ENCODE results near the gene SLC45A3.
A peak's percentile ranks its signal among the peaks of the same experiment; 100 is the strongest.
"Not testable (repeated sequence)": the region's sequence is repeated elsewhere in the genome, so short reads cannot be mapped to it uniquely, and the experiment has no call there.

Gene SLC45A3

GRCh38 chr1:205666372-205667166 lies 13.7 kb downstream of the SLC45A3 start:
- DNase-seq, result no peak

- no peak for DNase-seq
Measured at GRCh38 chr1:205665201-205666045, 14.9 kb downstream of the SLC45A3 start.

DNA sequence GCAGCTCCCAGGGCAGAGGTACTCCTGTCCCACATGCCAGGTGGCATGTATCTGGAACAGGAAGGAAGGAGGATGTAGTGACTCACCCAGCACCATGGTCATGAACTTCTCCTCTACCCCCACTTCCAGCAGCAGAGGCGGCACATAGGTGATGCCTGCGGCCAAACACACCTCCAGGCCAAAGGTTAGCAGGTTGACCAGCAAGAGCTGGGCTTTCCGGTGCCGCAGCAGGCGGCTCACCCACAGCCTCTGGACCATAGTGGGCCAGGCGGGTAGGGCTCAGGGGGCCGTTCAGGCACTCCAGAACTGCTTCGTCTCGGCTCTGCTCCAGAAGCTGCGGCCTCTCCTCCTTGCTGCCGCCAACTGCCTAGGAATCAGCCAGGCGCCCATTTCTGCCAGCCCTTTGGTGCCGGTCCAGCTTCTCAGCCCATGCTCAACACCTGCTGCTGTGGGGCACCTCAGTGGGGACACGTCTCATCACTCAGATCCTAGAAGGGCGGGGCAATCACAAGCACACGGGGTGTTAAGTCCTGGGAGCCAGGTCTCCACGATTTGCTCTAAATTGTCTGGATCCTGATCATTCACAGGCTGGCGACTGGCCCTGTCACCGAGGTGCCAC lies 15.8 kb downstream of the SLC45A3 start:
- DNase-seq, result no peak

GRCh38 chr1:205663286-205663936 lies 16.9 kb downstream of the SLC45A3 start:
- DNase-seq, result no peak

DNA sequence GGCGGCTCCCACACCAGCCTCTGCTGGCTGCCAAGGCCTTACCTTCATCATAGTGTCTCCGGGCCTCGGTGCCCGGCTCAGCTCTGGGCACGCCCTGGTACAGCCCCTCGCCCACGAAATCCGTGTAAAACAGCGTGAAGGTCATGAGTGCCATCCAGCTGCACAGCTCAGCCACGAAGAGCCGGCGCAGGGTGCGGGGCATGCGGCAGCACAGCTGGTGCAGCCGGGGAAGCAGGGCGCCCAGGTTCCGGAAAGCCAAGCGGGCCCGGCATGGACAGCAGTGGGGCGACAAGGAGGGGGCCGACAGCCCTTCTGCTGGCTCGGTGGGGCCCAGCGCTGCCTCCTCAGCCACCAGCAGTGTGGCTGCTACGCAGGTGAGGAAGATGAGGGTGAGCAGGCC lies 17.5 kb downstream of the SLC45A3 start:
- no peak for DNase-seq

- DNase-seq, result peak; percentile 28
Measured at GRCh38 chr1:205662135-205662738, 18.1 kb downstream of the SLC45A3 start.

DNA sequence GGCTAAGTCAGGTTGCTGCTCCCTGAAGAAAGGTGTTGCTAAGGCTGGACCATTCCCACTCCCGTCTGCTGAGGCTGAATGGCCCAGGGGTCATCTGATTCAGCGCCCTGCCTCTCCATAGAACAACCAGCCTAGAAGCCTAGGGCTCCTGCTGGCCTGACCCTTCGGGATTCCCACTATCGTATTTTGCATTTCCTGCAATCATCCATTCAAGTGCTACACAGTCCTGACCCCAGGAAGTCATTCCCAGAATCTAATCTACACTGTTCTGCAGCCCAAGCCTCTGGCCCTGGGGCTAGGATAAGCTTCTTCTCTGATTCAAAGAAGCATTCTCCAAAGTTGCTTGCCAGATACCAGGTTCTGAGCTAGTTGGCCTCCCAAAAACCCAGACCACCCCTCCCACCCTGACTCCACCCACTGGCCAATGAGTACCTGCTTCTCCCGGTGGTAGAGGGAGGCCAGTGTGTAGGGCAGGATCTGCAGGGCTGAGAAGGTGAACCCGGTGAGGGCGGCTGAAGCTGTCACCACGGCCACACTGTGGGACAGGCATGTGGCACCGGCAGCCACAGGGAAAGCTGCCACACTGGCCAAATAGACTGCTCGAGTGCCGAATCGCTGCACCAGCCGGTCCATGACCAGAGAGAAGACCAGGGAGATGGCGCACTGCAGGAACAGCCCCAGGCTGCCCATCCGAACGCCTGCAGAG lies 18.7 kb downstream of the SLC45A3 start:
- no peak for DNase-seq

- no peak for DNase-seq
Measured at GRCh38 chr1:205660361-205660760, 19.9 kb downstream of the SLC45A3 start.

- peak; percentile 82 for DNase-seq
Measured at GRCh38 chr1:205658943-205659581, 21.2 kb downstream of the SLC45A3 start.

- DNase-seq, result no peak
Measured at GRCh38 chr1:205656236-205656635, 24.1 kb downstream of the SLC45A3 start.

DNA sequence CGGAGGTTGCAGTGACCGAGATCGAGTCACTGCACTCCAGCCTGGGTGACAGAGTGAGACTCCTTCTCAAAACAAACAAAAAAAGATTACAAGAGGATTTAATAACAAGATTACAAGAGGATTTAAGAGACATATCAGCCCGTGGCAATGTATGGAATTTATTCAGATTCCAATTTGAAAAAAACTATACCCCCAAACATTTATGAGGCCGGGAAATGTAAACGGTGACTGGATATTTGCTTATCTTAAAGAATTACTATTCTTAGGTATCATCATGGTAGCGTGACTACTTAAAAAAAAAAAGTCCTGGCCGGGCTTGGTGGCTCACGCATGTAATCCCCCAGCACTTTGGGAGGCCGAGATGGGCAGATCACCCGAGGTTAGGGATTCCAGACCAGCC lies 27.3 kb downstream of the SLC45A3 start:
- no peak for DNase-seq

- no peak for DNase-seq
Measured at GRCh38 chr1:205650241-205650640, 30.1 kb downstream of the SLC45A3 start.

DNA sequence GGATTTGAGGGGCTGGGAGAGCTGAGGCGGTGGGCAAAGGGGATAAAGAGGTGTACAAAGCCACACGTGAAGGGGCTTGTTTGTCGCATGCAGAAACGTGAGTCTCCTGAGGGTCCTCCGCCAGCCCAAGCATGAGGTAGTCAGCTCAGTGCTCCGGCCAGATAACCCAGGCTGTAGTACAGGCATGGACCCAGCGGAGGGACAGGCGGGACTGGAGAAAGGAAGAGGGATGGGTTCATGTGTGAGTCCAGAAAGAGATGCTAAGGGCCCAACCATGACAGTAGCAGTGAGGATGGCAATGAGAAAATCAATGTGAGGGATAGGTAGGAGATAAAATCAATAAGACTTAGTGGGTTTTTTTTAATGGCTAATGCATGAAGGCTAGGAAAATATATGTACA lies 34.8 kb downstream of the SLC45A3 start:
- DNase-seq, result no peak

DNA sequence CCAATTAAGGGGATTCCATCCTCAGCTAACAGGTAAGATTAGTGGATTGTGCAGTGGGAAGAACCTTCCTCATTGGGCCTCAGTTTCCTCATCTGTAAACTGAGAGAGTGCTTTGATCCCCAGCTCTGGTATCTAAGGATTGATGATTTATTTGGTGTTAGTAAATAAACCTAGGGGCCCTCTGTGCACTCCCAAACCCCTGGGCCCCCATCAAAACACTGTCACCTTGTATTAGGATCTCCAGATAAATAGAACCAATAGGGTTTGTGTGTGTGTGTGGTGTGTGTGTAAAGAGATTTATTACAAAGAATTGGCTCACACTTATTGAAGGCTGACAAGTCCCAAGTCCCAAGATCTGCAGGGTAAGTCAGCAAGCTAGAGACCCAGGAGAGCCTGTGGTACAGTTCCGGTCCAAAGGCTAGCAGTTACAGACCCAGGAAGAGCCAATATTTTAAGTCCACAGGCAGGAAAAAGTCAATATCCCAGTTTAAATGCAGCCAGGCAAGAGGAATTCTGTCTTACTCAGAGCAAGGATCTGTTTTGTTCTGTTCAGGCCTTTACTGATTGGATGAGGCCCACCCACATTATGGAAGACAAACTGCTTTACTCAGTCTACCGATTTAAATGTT lies 37.5 kb downstream of the SLC45A3 start:
- no peak for DNase-seq

DNA sequence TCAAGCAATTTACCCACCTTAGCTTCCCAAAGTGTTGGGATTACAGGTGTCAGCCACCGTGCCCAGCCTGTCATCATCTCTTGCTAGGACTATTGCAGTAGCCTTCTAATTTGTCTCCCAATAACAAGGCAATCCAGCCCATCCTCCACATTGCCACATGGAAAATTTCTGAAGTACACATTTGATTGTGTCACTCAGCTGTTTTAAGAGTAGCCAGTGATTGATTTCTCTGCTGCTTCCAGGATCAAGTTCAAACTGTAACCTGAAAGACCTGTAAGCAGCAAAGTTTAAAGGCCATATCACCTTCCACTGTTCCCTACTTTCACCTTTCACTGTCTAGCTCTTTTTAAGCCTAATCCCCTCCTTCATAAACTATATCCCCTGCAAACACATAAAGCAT lies 40.7 kb downstream of the SLC45A3 start:
- no peak for DNase-seq

- no peak for DNase-seq
Measured at GRCh38 chr1:205637854-205638468, 42.3 kb downstream of the SLC45A3 start.

- DNase-seq, result no peak
Measured at GRCh38 chr1:205636732-205637131, 43.6 kb downstream of the SLC45A3 start.

DNA sequence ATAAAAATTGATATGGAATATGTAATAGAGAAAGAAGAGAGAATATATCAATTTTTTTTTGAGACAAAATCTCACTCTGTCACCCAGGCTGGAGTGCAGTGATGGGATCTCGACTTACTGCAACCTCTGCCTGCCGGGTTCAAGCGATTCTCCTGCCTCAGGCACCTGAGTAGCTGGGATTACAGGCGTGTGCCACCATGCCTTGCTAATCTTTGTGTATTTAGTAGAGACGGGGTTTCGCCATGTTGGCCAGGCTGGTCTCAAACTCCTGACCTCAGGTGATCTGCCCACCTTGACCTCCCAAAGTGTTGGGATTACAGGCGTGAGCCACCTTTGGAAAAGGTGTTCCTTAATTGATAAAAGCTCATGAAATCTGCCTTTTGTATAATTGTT lies 44.2 kb downstream of the SLC45A3 start:
- DNase-seq, result not testable (repeated sequence)

DNA sequence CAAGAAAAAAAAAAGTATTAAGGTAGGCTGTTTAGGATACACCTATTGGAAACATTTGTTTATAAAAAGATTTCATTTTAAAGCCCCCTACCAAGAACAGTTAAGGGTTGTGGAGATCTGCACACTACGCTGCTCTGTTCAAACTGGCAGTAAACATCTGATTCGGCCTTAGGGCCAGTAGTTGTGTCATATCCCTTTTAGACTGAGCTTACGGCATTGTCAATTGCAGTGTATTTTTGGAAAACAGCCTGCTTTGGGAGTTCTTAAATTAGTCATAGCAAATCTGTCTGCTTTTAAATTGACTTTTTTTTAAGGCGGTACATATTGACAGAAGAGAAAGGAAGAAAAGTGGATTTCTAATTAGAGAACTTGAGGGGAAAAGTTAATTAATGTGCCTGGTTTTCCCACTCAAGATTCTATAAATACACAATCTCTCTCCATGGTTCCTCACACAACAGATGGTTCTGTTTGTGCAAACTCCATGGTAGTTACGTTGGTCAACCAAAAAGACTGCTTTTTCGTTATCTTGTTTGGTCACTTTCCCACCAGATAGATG lies 46.8 kb downstream of the SLC45A3 start:
- no peak for DNase-seq

DNA sequence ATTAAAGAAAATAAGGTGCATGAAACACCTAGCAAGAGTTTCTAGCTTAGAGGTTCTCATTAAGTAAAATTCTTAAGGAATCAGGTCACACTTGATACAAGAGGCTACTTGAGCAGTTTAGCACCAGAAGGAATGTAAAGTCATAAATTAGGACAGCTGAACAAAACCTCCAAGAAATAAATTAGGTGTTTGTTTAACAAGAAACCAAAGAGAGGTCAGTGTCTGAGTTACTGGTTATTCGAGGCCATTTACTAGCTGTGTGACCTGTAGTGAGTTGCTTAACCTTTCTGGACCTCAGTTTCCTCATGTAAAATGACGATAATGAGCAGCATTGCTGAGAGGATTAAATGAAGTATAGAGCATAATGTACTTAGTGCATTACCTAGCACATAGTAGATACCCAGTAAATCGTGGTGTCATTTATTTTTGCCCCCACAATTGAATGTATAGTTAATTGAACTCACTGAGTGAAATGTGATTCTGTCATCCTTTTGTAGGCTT lies 47.6 kb downstream of the SLC45A3 start:
- no peak for DNase-seq

All from NCI-H1694 (cell line).